ENCODE results near the gene DSCAML1. TPM values are rescaled to one million over a fixed set of nuclear protein-coding genes. Genes with fewer than 3 reads are reported as not detected.

DSCAML1 gene
- total RNA-seq, 1 donor from 2014 or later = 0.02 TPM

- intact Hi-C loops (cut with micrococcal nuclease) = no loop called here
- Mint-ChIP-seq H3K9me3 (no peaks in the 10 kb centered on the region), H3K27me3 (no peaks in the 10 kb centered on the region), H3K27ac (no peak overlapping the region), H3K4me1 (no peaks in the 10 kb centered on the region), H3K4me3 (no peak overlapping the region), H3K36me3 (ENCODE audit: low read depth) (no peaks in the 10 kb centered on the region)
- no peak for DNase-seq
Observed at GRCh38 chr11:117430293-117430955, 366.6 kb downstream of the DSCAML1 start.

- no peak for DNase-seq
- intact Hi-C loops (cut with micrococcal nuclease) = loop anchor here (5.0 kb wide), 1 partner anchor 193 kb away; no protein-coding TSS in a partner anchor
- no peaks in the 10 kb centered on the region for H3K9me3 Mint-ChIP-seq
- H3K4me3 Mint-ChIP-seq = no peak overlapping the region
- H3K27me3 Mint-ChIP-seq = peaks cover 6% of the 10 kb centered on the region
- no peaks in the 10 kb centered on the region for H3K4me1 Mint-ChIP-seq
- no peak overlapping the region for H3K27ac Mint-ChIP-seq
- no peaks in the 10 kb centered on the region for H3K36me3 Mint-ChIP-seq (ENCODE audit: low read depth)
Observed at GRCh38 chr11:117428856-117429229, 368.2 kb downstream of the DSCAML1 start.

- intact Hi-C loops (cut with micrococcal nuclease) = loop anchor here (5.0 kb wide), 1 partner anchor 194 kb away; no protein-coding TSS in a partner anchor
- Mint-ChIP-seq H3K36me3 (ENCODE audit: low read depth) (no peaks in the 10 kb centered on the region), H3K9me3 (no peaks in the 10 kb centered on the region), H3K4me3 (no peak overlapping the region), H3K27me3 (peaks cover 6% of the 10 kb centered on the region), H3K27ac (no peak overlapping the region), H3K4me1 (no peaks in the 10 kb centered on the region)
- no peak for DNase-seq
Observed at GRCh38 chr11:117428186-117428855, 368.7 kb downstream of the DSCAML1 start.

GRCh38 chr11:117427356-117427874 is 369.6 kb downstream of the DSCAML1 start:
- Mint-ChIP-seq H3K36me3 (ENCODE audit: low read depth) (no peaks in the 10 kb centered on the region), H3K27me3 (peaks cover 6% of the 10 kb centered on the region), H3K4me1 (no peaks in the 10 kb centered on the region), H3K27ac (no peak overlapping the region), H3K9me3 (no peaks in the 10 kb centered on the region), H3K4me3 (no peak overlapping the region)
- intact Hi-C loops (cut with micrococcal nuclease) = loop anchor here (2.0 to 5.0 kb wide), 2 partner anchors 195 to 389 kb away; no protein-coding TSS in a partner anchor
- no peak for DNase-seq

GRCh38 chr11:117426941-117427340 is 370.1 kb downstream of the DSCAML1 start:
- Mint-ChIP-seq H3K4me1 (no peaks in the 10 kb centered on the region), H3K27ac (no peak overlapping the region), H3K27me3 (peaks cover 6% of the 10 kb centered on the region), H3K4me3 (no peak overlapping the region), H3K9me3 (no peaks in the 10 kb centered on the region), H3K36me3 (ENCODE audit: low read depth) (no peaks in the 10 kb centered on the region)
- intact Hi-C loops (cut with micrococcal nuclease) = loop anchor here (2.0 to 5.0 kb wide), 2 partner anchors 195 to 390 kb away; no protein-coding TSS in a partner anchor
- no peak for DNase-seq

GRCh38 chr11:117426297-117426685 is 370.7 kb downstream of the DSCAML1 start:
- no peaks in the 10 kb centered on the region for H3K36me3 Mint-ChIP-seq (ENCODE audit: low read depth)
- no peaks in the 10 kb centered on the region for H3K9me3 Mint-ChIP-seq
- H3K4me1 Mint-ChIP-seq = no peaks in the 10 kb centered on the region
- H3K4me3 Mint-ChIP-seq = no peak overlapping the region
- intact Hi-C loops (cut with micrococcal nuclease) = loop anchor here (2.0 to 5.0 kb wide), 2 partner anchors 196 to 391 kb away; no protein-coding TSS in a partner anchor
- H3K27ac Mint-ChIP-seq = no peak overlapping the region
- peaks cover 6% of the 10 kb centered on the region for H3K27me3 Mint-ChIP-seq
- DNase-seq = peak; percentile 91

- no peaks in the 10 kb centered on the region for H3K9me3 Mint-ChIP-seq
- intact Hi-C loops (cut with micrococcal nuclease) = loop anchor here (2.0 to 5.0 kb wide), 2 partner anchors 197 to 391 kb away; no protein-coding TSS in a partner anchor
Observed at GRCh38 chr11:117425679-117426296, 371.2 kb downstream of the DSCAML1 start.

GRCh38 chr11:117424781-117425180 is 372.2 kb downstream of the DSCAML1 start:
- no peaks in the 10 kb centered on the region for H3K4me1 Mint-ChIP-seq
- no peak for DNase-seq
- intact Hi-C loops (cut with micrococcal nuclease) = loop anchor here (5.0 kb wide), 1 partner anchor 198 kb away; no protein-coding TSS in a partner anchor
- H3K4me3 Mint-ChIP-seq = no peak overlapping the region
- peaks cover 6% of the 10 kb centered on the region for H3K27me3 Mint-ChIP-seq
- no peak overlapping the region for H3K27ac Mint-ChIP-seq
- no peaks in the 10 kb centered on the region for H3K9me3 Mint-ChIP-seq
- H3K36me3 Mint-ChIP-seq (ENCODE audit: low read depth) = no peaks in the 10 kb centered on the region

More at GRCh38 chr11:117425679-117426296, 371.2 kb downstream of the DSCAML1 start:
- H3K27me3 Mint-ChIP-seq = peaks cover 6% of the 10 kb centered on the region
- no peaks in the 10 kb centered on the region for H3K36me3 Mint-ChIP-seq (ENCODE audit: low read depth)
- no peaks in the 10 kb centered on the region for H3K4me1 Mint-ChIP-seq
- H3K4me3 Mint-ChIP-seq = no peak overlapping the region
- no peak for DNase-seq
- H3K27ac Mint-ChIP-seq = no peak overlapping the region

GRCh38 chr11:117423046-117423575 is 373.9 kb downstream of the DSCAML1 start:
- Mint-ChIP-seq H3K27me3 (peaks cover 6% of the 10 kb centered on the region), H3K9me3 (no peaks in the 10 kb centered on the region), H3K27ac (no peak overlapping the region), H3K4me1 (no peaks in the 10 kb centered on the region), H3K36me3 (ENCODE audit: low read depth) (no peaks in the 10 kb centered on the region), H3K4me3 (no peak overlapping the region)
- intact Hi-C loops (cut with micrococcal nuclease) = no loop called here
- DNase-seq = no peak

GRCh38 chr11:117421476-117421875 is 375.5 kb downstream of the DSCAML1 start:
- no peak for DNase-seq
- Mint-ChIP-seq H3K36me3 (ENCODE audit: low read depth) (no peaks in the 10 kb centered on the region), H3K9me3 (no peaks in the 10 kb centered on the region), H3K27ac (no peak overlapping the region), H3K4me3 (no peak overlapping the region), H3K27me3 (peaks cover 6% of the 10 kb centered on the region), H3K4me1 (no peaks in the 10 kb centered on the region)
- intact Hi-C loops (cut with micrococcal nuclease) = no loop called here

GRCh38 chr11:117421041-117421440 is 376.0 kb downstream of the DSCAML1 start:
- intact Hi-C loops (cut with micrococcal nuclease) = no loop called here

GRCh38 chr11:117420598-117420997 is 376.4 kb downstream of the DSCAML1 start:
- DNase-seq = no peak
- intact Hi-C loops (cut with micrococcal nuclease) = no loop called here
- H3K27me3 Mint-ChIP-seq = peaks cover 6% of the 10 kb centered on the region
- no peaks in the 10 kb centered on the region for H3K36me3 Mint-ChIP-seq (ENCODE audit: low read depth)
- no peaks in the 10 kb centered on the region for H3K4me1 Mint-ChIP-seq
- H3K9me3 Mint-ChIP-seq = no peaks in the 10 kb centered on the region
- H3K4me3 Mint-ChIP-seq = no peak overlapping the region
- no peak overlapping the region for H3K27ac Mint-ChIP-seq

More at GRCh38 chr11:117421041-117421440, 376.0 kb downstream of the DSCAML1 start:
- Mint-ChIP-seq H3K27me3 (peaks cover 6% of the 10 kb centered on the region), H3K27ac (no peak overlapping the region), H3K4me3 (no peak overlapping the region), H3K36me3 (ENCODE audit: low read depth) (no peaks in the 10 kb centered on the region), H3K9me3 (no peaks in the 10 kb centered on the region), H3K4me1 (no peaks in the 10 kb centered on the region)
- no peak for DNase-seq

- Mint-ChIP-seq H3K36me3 (ENCODE audit: low read depth) (no peaks in the 10 kb centered on the region), H3K27ac (no peak overlapping the region), H3K9me3 (no peaks in the 10 kb centered on the region), H3K27me3 (peaks cover 6% of the 10 kb centered on the region), H3K4me1 (no peaks in the 10 kb centered on the region), H3K4me3 (no peak overlapping the region)
- intact Hi-C loops (cut with micrococcal nuclease) = no loop called here
- no peak for DNase-seq
Observed at GRCh38 chr11:117420143-117420485, 376.9 kb downstream of the DSCAML1 start.

Measured in activated CD4-positive, alpha-beta T cell treated with anti-CD3 and anti-CD28 coated beads, Interleukin-2, amount 10 ng/mL, durations not matched to agents 24 days and 14 days (primary cell).